GM18867 (cell line): ENCODE data around the gene BNIP2.
"Not testable (repeated sequence)": the region's sequence is repeated elsewhere in the genome, so short reads cannot be mapped to it uniquely, and the experiment has no call there.

Experiments
- ATAC-seq: cut with Tn5 transposase; IDR thresholded peaks from one replicate; pipeline ENCODE4 v1.9.1; 2021; ENCODE audit warnings: mild to moderate bottlenecking, moderate library complexity; ENCODE audit not compliant: unreplicated experiment

The BNIP2 gene

DNA sequence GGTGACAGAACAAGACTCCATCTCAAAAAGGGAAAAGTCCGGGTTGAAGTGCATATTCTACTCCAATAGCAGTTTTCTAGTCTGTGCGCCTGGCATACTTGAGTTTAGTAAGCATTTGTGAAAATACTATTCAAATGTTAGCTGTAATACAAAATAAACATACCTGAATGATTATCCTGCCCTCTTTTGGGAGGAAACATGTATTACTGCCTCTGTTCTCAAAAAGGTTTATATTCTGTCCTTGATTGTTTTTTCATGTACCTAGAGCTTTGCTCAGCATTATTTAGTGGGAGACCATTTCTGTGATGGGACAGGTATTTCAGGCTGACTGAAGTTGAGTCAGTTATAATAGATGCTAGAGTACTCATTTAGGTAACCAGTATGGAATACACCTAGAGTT lies 51.6 kb downstream of the BNIP2 start:
- ATAC-seq = not testable (repeated sequence)

DNA sequence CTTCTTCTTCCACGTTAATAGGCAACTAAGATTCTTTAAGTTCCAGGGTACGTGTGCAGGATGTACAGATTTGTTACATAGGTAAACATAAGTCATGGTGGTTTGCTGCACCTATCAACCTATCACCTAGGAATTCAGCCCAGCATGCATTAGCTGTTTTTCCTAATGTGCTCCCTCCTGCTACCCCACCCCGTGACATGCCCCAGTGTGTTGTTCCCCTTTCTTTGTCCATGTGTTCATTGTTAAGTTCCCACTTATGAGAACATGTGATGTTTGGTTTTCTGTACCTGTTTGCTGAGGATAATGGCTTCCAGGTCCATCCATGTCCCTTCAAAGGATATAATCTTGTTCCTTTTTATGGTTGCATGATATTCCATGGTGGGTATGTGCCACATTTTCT lies 52.9 kb downstream of the BNIP2 start:
- ATAC-seq = no peak

DNA sequence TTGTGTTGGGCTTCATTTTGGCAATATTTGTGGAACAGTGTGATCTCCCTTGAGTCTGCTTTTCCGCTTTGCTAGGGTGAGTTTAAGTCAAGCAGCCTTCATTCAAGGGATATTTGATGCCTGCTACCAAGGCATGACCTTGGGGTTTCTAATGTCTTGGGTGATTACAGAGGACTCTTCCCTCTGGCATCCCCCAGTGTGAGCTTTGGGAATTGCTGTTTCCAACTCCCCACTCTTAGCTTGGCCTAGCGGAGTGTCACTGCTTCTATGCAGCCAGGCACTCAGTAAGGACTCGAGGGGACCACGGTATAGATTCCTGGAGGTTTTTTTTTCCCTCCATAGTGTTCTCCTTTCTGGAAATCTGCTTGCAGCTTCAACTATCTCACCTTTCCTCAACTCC lies 56.4 kb downstream of the BNIP2 start:
- no peak for ATAC-seq

DNA sequence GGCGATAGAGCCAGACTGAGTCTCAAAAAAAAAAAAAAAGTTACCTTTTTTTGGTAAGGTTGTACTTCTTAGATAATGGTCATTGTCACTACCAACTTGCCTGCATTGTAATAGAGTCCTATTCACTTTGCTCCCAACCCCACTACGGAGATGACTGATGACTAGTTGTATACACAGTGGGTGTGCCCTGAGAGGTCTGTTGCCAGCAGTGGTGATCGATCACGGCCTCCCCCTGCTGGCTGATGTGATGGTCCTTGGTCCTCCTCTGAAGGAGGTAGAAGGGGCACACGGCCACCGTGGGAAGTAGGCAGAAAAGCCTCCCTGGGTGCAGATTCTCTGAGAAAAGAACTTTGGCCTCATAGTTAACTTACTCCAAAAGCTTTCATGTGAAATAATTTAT lies 66.8 kb downstream of the BNIP2 start:
- peak; percentile 70 for ATAC-seq

DNA sequence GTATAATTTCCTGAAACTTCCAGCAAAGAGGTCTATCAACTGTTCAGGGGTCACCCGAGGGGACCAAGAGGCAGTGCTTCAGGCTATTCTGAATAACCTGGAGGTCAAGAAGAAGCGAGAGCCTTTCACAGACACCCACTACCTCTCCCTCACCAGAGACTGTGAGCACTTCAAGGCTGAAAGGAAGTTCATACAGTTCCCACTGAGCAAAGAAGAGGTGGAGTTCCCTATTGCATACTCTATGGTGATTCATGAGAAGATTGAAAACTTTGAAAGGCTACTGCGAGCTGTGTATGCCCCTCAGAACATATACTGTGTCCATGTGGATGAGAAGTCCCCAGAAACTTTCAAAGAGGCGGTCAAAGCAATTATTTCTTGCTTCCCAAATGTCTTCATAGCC lies 70.7 kb downstream of the BNIP2 start:
- ATAC-seq = no peak

DNA sequence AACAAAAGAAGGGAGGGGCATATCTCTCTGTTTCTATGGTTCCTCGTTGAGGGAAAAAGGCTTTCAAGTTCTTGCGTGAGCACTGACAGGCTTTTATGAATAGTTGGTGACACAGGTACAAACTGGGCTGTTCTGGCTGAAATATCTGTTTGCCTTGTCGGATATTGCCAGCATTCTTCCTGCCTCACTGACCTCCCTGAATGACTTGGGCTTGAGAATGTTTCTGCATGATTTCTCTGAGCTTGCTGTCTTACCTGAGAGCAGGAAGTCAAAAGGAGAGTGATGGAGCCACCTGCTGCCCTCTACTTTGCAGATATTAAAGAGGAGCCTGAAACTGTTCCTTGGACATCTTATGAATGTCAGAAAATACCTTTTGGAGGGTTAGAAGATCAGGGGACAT lies 72.7 kb downstream of the BNIP2 start:
- ATAC-seq = no peak

DNA sequence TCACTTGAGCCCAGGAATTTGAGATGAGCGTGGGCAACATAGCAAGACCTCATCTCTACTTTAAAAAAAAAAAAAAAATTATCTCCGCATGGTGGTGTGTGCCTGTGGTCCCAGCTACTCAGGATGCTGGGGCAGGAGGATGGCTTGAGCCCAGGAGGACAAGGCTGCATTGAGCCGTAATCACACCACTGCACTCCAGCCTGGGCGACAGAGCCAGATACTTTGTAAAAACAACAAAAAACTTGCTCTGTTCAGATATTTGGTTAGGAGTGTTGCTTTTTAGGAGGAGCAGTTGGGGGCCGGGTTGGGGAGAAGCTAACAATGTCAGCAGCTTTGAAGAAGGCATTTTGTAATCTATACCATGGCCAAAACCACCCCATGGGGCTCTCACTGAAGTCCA lies 73.5 kb downstream of the BNIP2 start:
- ATAC-seq = no peak

DNA sequence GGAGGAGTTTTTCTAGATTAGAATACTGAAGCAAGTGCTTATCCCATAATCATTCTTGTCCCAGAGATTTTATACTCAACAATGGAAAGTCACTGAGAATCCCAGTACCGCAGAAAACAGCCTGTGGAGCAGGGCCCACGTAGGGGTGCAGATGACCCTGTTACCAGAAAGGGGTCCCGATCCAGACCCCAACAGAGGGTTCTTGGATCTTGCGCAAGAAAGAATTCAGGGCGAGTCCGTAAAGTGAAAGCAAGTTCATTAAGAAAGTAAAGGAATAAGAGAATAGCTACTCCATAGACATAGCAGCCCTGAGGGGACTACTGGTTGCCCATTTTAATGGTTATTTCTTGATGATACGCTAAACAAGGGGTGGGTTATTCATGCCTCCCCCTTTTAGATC lies 75.0 kb downstream of the BNIP2 start:
- no peak for ATAC-seq

DNA sequence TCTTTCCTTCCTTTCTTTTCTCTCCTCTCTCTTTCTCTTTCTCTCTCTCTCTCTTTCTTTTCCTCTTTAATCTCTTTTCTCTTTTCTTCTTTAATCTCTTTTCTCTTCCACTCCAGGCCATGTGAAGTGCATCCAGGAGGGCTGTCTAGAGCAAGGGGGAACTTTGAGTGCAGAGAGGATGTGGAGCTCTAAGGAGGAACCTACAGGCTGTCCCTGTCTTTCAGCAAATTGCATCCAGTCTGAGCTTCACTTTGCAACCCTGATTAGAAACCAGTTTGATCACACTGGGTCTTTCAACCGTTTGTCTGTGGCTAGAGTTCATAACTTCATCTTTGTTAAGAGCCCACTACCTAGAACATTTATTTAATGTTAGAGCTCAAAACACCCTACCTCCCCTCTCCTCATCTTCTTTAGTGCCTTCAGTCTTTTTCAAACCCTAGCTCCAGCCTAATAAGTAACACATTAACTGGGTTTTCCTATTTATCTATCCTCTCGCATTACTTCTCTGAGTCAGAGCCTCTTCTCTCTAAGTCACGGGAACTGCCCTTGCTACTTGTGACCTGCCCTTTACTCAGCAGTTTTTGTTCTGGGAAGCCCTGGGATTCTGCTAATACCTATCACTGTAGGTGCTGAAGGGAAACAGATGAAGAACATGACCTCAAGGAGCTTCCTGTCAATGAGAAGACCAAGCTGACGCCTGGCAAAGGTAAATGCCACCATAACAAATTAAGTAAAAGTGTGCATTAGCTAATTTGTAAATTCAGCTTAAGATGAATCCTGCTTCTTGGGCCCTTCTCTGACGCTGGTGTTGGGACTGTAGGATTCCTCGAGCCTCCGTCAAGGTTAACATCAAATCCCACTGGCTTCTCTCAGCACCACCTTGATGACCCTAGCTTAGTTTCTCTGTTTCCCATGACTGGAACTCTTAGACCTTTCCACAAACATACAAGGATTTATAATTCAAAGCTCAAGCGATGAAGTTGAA lies 77.6 kb downstream of the BNIP2 start, which contains the start of gene GCNT3:
GCNT3 (plus strand) TSS at position 508 of the 985 bp plus-strand sequence. CDS start 6,456 bp downstream, outside the sequence.
- no peak for ATAC-seq

DNA sequence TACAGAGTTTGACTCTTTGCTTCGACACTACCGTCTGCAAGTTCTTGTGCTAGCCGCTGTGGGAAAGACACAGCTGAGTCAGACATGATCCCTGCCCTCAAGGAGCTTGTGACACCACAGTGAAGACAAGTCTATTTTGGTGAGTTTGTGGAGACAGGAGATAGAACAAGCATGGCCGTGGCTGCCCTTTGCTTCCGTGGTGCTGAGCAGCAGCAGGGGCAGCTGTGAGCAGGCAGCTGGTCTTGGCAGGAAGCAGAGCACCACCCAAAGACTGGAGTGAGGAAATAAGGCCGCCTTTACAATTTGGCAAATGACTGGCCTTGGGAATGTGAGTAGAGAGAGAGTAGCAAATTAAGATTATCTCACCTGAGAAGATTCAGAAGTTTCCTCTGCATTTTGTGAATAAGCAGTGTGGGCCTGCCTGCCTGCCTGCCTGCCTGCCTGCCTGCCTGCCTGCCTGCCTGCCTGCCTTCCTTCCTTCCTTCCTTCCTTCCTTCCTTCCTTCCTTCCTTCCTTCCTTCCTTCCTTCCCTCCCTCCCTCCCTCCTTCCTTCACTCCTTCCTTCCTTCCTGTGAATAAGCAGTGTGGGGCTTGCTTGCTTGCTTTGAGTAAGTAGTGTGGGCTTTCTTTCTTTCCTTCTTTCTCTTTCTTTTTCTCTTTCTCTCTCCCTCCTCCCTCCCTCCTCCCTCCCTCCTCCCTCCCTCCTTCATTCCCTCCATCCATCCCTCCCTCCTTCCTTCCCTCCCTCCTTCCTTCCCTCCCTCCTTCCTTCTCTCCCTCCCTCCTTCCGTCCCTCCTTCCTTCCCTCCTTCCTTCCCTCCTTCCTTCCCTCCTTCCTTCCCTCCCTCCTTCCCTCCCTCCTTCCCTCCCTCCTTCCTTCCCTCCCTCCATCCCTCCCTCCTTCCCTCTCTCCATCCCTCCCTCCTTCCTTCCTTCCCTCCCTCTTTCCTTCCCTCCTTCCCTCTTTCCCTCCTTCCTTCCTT lies 79.1 kb downstream of the BNIP2 start:
- ATAC-seq = no peak
